Gastrocnemius medialis (tissue), 4 donors: ENCODE results near the gene GIN1. TPM values are rescaled to one million over a fixed set of nuclear protein-coding genes. Genes with fewer than 3 reads are reported as not detected.

Source experiments
- ATAC-seq, 2 donors: fragments of 150-250 bp; one replicate each; pipeline ENCODE4 v1.9.1; 2016
- DNase-seq, 2 donors: peaks; one replicate each; pipeline ENCODE4 v3.0.0-alpha.2; 2019
- H3K27ac ChIP-seq, 4 donors: fragments of 200-600 bp; sonication (generic); 1 replicate in 1 of 4; 2 replicates in 3 of 4; pipeline ENCODE4 v1.5.1; 2016 to 2018; ENCODE audit warnings: mild to moderate bottlenecking in 2 of 4, moderate library complexity in 1 of 4
- H3K27me3 ChIP-seq, 3 donors: fragments of 200-600 bp; sonication (generic) in 2 of 3; 1 replicate in 1 of 3; 2 replicates in 2 of 3; pipeline versions ENCODE4 v1.5.1 to v1.6.0; 2016 to 2019; ENCODE audit warnings: mild to moderate bottlenecking in 1 of 3, moderate library complexity in 1 of 3
- H3K36me3 ChIP-seq, 2 donors: fragments of 200-600 bp; sonication (generic) in 1 of 2; one replicate each; pipeline ENCODE4 v1.5.1; 2017 to 2018
- H3K4me1 ChIP-seq, 2 donors: fragments of 200-600 bp; sonication (generic) in 1 of 2; one replicate each; pipeline ENCODE4 v1.5.1; 2016 to 2017; ENCODE audit warnings: mild to moderate bottlenecking in 2 of 2
- H3K4me3 ChIP-seq, 4 donors: fragments of 200-600 bp; sonication (generic) in 3 of 4; 1 replicate in 1 of 4; 2 replicates in 3 of 4; pipeline ENCODE4 v1.5.1; 2016 to 2019; ENCODE audit warnings: mild to moderate bottlenecking in 2 of 4
- H3K9me3 ChIP-seq, 3 donors: fragments of 200-600 bp; sonication (generic) in 2 of 3; 1 replicate in 1 of 3; 2 replicates in 2 of 3; pipeline ENCODE4 v1.5.1; 2016 to 2019
- CTCF ChIP-seq, 5 experiments: fragments of 450-650 bp in 3 of 5; fragments of 200-600 bp in 2 of 5; sonication (generic) in 2 of 5; IDR thresholded peaks in 4 of 5; conservative IDR thresholded peaks in 1 of 5; 1 replicate in 4 of 5; 2 replicates in 1 of 5; pipeline ENCODE4 v1.5.1; 2016 to 2019; ENCODE audit warnings: antibody characterized with exemption in 5 of 5, mild to moderate bottlenecking in 3 of 5, moderate library complexity in 3 of 5
- POLR2A ChIP-seq, 2 donors: fragments of 450-650 bp; IDR thresholded peaks; one replicate each; pipeline ENCODE4 v1.6.1; 2017; ENCODE audit warnings: antibody characterized with exemption in 2 of 2, mild to moderate bottlenecking in 2 of 2, moderate library complexity in 2 of 2
- in situ Hi-C, 4 donors: fragments of 200-750 bp; cut with MboI; loops; one replicate each; pipeline versions ENCODE4 v1.15.0 to v1.8.0; 2017; ENCODE audit warnings: low sequenced_read_pairs in 4 of 4
- intact Hi-C: fragments of 100-400 bp; cut with DNase I; formaldehyde crosslinking; loops from one replicate; pipeline ENCODE4 v1.15.1; 2023; ENCODE audit warnings: low total_unique reads
- total RNA-seq, 4 donors: library from RNA; depleted of rRNA; stranded (reverse); fragments of >200 nt; gene quantifications; one replicate each; pipeline versions ENCODE4 v1.1.0 to v1.2.3, GENCODE V29; 2016

The GIN1 gene
- total RNA-seq, 4 donors from 2014 or later = 4.6 to 11.2 (median 6.9) TPM

DNA sequence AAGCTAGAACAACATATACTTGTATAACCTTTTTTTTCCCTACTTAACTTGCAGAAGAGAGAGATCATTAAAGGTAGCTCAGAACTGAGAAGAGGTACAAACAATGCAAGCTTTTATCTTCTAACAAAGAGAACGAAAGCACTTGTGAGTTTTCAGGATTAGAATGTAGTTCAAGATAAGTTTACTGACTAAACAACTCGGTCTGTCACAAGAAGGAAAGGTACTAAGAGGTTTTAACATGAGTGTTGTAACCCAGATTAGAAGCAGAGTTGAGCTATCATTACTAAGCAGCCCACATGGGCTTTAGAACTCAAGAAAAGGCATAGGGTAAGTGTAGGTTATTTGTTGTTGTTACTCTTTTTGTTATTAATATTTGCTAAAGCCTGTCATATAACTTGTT is 25.2 kb downstream of the GIN1 start:
- Histone ChIP-seq H3K4me1 (no peaks in the 10 kb centered on the region), H3K4me3 (no peak overlapping the region), H3K9me3 (no peaks in the 10 kb centered on the region), H3K27ac (no peak overlapping the region), H3K36me3 (peaks cover 0 to 11% of the 10 kb centered on the region in 2 donors), H3K27me3 (no peaks in the 10 kb centered on the region)
- intact Hi-C loops (no loop called here), in situ Hi-C loops (no loop called here)
- DNase-seq = no peak
- no peak for TF ChIP-seq CTCF (IDR thresholded peaks at IDR 0.05 in 4 of 5, conservative IDR thresholded peaks at IDR 0.05 in 1 of 5)
- no peak for TF ChIP-seq POLR2A (IDR thresholded peaks at IDR 0.05)
- no peak for ATAC-seq

GRCh38 chr5:103093727-103094126 is 26.2 kb downstream of the GIN1 start:
- DNase-seq (no peak), ATAC-seq (no peak)
- no peaks in the 10 kb centered on the region for H3K27me3 ChIP-seq
- H3K36me3 ChIP-seq = peaks cover 0 to 11% of the 10 kb centered on the region in 2 donors
- intact Hi-C loops = no loop called here
- no peaks in the 10 kb centered on the region for H3K4me1 ChIP-seq
- no peaks in the 10 kb centered on the region for H3K9me3 ChIP-seq
- H3K4me3 ChIP-seq = no peak overlapping the region
- in situ Hi-C loops = no loop called here
- TF ChIP-seq CTCF (IDR thresholded peaks at IDR 0.05 in 4 of 5, conservative IDR thresholded peaks at IDR 0.05 in 1 of 5) (no peak), POLR2A (IDR thresholded peaks at IDR 0.05) (no peak)
- no peak overlapping the region for H3K27ac ChIP-seq

DNA sequence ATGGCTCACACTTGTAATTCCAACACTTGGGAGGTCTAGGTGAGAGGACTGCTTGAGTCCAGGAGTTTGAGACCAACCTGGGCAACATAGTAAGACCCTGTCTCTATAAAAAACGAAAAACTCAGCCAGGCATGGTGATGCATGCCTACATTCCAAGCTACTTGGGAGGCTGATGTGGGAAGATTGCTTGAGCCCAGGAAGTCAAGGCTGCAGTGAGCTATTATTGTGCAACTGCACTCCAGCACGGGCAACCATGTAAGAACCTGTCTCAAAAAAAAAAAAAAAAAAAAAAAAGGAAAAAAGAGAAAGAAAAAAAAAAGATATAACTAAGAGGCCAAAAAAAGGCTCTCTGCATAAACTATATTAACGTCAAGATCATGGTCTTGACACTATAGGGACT is 27.3 kb downstream of the GIN1 start:
- H3K27ac ChIP-seq = no peak overlapping the region
- no peaks in the 10 kb centered on the region for H3K4me1 ChIP-seq
- ATAC-seq (no peak), DNase-seq (no peak)
- H3K4me3 ChIP-seq = no peak overlapping the region
- in situ Hi-C loops = no loop called here
- TF ChIP-seq CTCF (IDR thresholded peaks at IDR 0.05 in 4 of 5, conservative IDR thresholded peaks at IDR 0.05 in 1 of 5) (no peak), POLR2A (IDR thresholded peaks at IDR 0.05) (no peak)
- peaks cover 0 to 17% of the 10 kb centered on the region in 2 donors for H3K36me3 ChIP-seq
- H3K9me3 ChIP-seq = no peaks in the 10 kb centered on the region
- no peaks in the 10 kb centered on the region for H3K27me3 ChIP-seq
- intact Hi-C loops = no loop called here

- Histone ChIP-seq H3K27me3 (no peaks in the 10 kb centered on the region), H3K36me3 (peaks cover 3 to 36% of the 10 kb centered on the region in 2 donors), H3K27ac (no peak overlapping the region), H3K9me3 (no peaks in the 10 kb centered on the region), H3K4me1 (no peaks in the 10 kb centered on the region), H3K4me3 (no peak overlapping the region)
- TF ChIP-seq POLR2A (IDR thresholded peaks at IDR 0.05) = no peak
- no peak for TF ChIP-seq CTCF (IDR thresholded peaks at IDR 0.05 in 4 of 5, conservative IDR thresholded peaks at IDR 0.05 in 1 of 5)
- in situ Hi-C loops (no loop called here), intact Hi-C loops (no loop called here)
- DNase-seq (no peak), ATAC-seq (no peak)
Measured at GRCh38 chr5:103090791-103091190, 29.1 kb downstream of the GIN1 start.

DNA sequence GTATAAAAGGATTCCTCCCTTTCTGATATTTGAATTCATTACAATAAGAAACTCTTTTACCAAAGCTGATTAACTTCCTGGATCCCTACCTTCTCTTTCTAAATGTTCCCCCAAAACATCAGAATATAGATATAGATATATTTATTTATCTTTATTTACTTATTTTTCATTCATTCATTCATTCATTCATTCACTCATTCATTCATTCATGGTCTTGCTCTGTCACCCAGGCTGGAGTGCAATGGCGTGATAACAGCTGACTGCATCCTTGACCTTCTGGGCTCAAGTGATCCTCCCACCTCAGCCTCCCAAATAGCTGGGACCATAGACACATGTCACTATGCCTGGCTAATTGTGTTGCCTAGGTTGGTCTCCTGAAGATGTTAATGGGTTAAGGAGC is 30.7 kb downstream of the GIN1 start:
- in situ Hi-C loops = no loop called here
- TF ChIP-seq CTCF (IDR thresholded peaks at IDR 0.05 in 4 of 5, conservative IDR thresholded peaks at IDR 0.05 in 1 of 5) (no peak), POLR2A (IDR thresholded peaks at IDR 0.05) (no peak)
- ATAC-seq (no peak), DNase-seq (no peak)
- Histone ChIP-seq H3K4me3 (no peak overlapping the region), H3K9me3 (no peaks in the 10 kb centered on the region), H3K27ac (no peak overlapping the region), H3K36me3 (peaks cover 3 to 46% of the 10 kb centered on the region in 2 donors), H3K4me1 (no peaks in the 10 kb centered on the region), H3K27me3 (no peaks in the 10 kb centered on the region)
- intact Hi-C loops = no loop called here
